CD14-positive monocyte (primary cell): ENCODE results near the gene SPATA13. TPM values are rescaled to one million over a fixed set of nuclear protein-coding genes. Genes with fewer than 3 reads are reported as not detected.

ENCODE experiments used
- DNase-seq, 3 donors: peaks; one replicate each; pipeline ENCODE4 v3.0.0-alpha.2; 2011 to 2022
- H2AFZ ChIP-seq: 2 replicates; pipeline ENCODE4 v1.6.0; 2012; ENCODE audit warnings: mild to moderate bottlenecking, low read depth, low read length, inconsistent platforms; ENCODE audit not compliant: insufficient read depth, poor library complexity, severe bottlenecking
- H3K27ac ChIP-seq, 2 donors: 1 replicate in 1 of 2; 2 replicates in 1 of 2; pipeline ENCODE4 v1.5.1; 2012 to 2013; ENCODE audit warnings: low read length in 2 of 2, control low read depth in 1 of 2, inconsistent platforms in 1 of 2, low read depth in 1 of 2, mild to moderate bottlenecking in 1 of 2
- H3K27me3 ChIP-seq, 2 donors: one replicate each; pipeline versions ENCODE4 v1.6.0 to v1.6.1; 2011 to 2013; ENCODE audit warnings: low read length in 2 of 2; ENCODE audit not compliant: control insufficient read depth in 2 of 2, insufficient read depth in 2 of 2
- H3K36me3 ChIP-seq, 2 donors: replicated peaks in 1 of 2; 1 replicate in 1 of 2; 2 replicates in 1 of 2; pipeline versions ENCODE4 v1.5.1 to v1.6.1; 2012 to 2013; ENCODE audit warnings: low read length in 2 of 2, control low read depth in 1 of 2, inconsistent platforms in 1 of 2, mild to moderate bottlenecking in 1 of 2; ENCODE audit not compliant: insufficient read depth in 2 of 2, control insufficient read depth in 1 of 2
- H3K4me1 ChIP-seq, 2 donors: 1 replicate in 1 of 2; 2 replicates in 1 of 2; pipeline versions ENCODE4 v1.5.1 to v1.6.1; 2012 to 2013; ENCODE audit warnings: low read length in 2 of 2, control low read depth in 1 of 2, inconsistent platforms in 1 of 2, mild to moderate bottlenecking in 1 of 2, moderate library complexity in 1 of 2; ENCODE audit not compliant: insufficient read depth in 2 of 2, control insufficient read depth in 1 of 2
- H3K4me2 ChIP-seq: replicated peaks from 2 replicates; pipeline ENCODE3; 2012; ENCODE audit warnings: low read length, moderate library complexity, mild to moderate bottlenecking; ENCODE audit not compliant: poor library complexity, severe bottlenecking; ENCODE audit errors: extremely low read depth
- H3K4me3 ChIP-seq, 3 experiments: fragments of 200-600 bp in 1 of 3; sonication (generic) in 1 of 3; replicated peaks in 1 of 3; 1 replicate in 2 of 3; 2 replicates in 1 of 3; pipeline ENCODE4 v1.5.1; 2011 to 2013; ENCODE audit warnings: low read length in 3 of 3, mild to moderate bottlenecking in 3 of 3, control low read depth in 2 of 3, low read depth in 2 of 3, inconsistent platforms in 1 of 3, moderate library complexity in 1 of 3
- H3K79me2 ChIP-seq: 2 replicates; pipeline ENCODE4 v1.6.0; 2012; ENCODE audit warnings: mild to moderate bottlenecking, control low read depth, inconsistent platforms, low read length, moderate library complexity; ENCODE audit not compliant: insufficient read depth
- H3K9ac ChIP-seq: 2 replicates; pipeline ENCODE4 v1.6.0; 2017; ENCODE audit warnings: low read length, mild to moderate bottlenecking; ENCODE audit not compliant: insufficient read depth, poor library complexity, severe bottlenecking
- H3K9me3 ChIP-seq, 2 donors: replicated peaks in 1 of 2; 1 replicate in 1 of 2; 2 replicates in 1 of 2; pipeline versions ENCODE4 v1.5.1 to v1.6.1; 2012 to 2013; ENCODE audit warnings: low read length in 2 of 2, control low read depth in 1 of 2; ENCODE audit not compliant: control insufficient read depth in 1 of 2, insufficient read depth in 1 of 2
- H4K20me1 ChIP-seq: 2 replicates; pipeline ENCODE4 v1.6.0; 2012; ENCODE audit warnings: mild to moderate bottlenecking, low read length, control low read depth, moderate library complexity; ENCODE audit not compliant: insufficient read depth
- H3K27ac Mint-ChIP-seq, 7 donors: one replicate each; pipeline ENCODE4 v1.8.0; 2020; ENCODE audit warnings: mild to moderate bottlenecking in 7 of 7, mixed read lengths in 7 of 7, moderate library complexity in 6 of 7, inconsistent platforms in 2 of 7
- H3K27me3 Mint-ChIP-seq, 3 donors: one replicate each; pipeline ENCODE4 v1.8.0; 2021 to 2022; ENCODE audit warnings: low read depth in 3 of 3, mild to moderate bottlenecking in 3 of 3, mixed read lengths in 3 of 3, moderate library complexity in 3 of 3, inconsistent platforms in 1 of 3
- H3K36me3 Mint-ChIP-seq, 2 donors: one replicate each; pipeline ENCODE4 v1.8.0; 2020; ENCODE audit warnings: mixed read lengths in 2 of 2, inconsistent platforms in 1 of 2, mild to moderate bottlenecking in 1 of 2
- H3K4me1 Mint-ChIP-seq: one replicate; pipeline ENCODE4 v1.8.0; 2020; ENCODE audit warnings: mild to moderate bottlenecking, mixed read lengths
- H3K4me3 Mint-ChIP-seq, 2 donors: one replicate each; pipeline ENCODE4 v1.8.0; 2020; ENCODE audit warnings: mild to moderate bottlenecking in 2 of 2, mixed read lengths in 2 of 2, moderate library complexity in 1 of 2
- H3K9me3 Mint-ChIP-seq, 7 donors: one replicate each; pipeline ENCODE4 v1.8.0; 2020 to 2022; ENCODE audit warnings: mixed read lengths in 7 of 7, mild to moderate bottlenecking in 6 of 7, moderate library complexity in 6 of 7, inconsistent platforms in 2 of 7
- WGBS: methylation state at CpG from one replicate; pipeline ENCODE4 v1.1.5; 2013; ENCODE audit warnings: missing lambda C conversion rate; ENCODE audit not compliant: insufficient coverage; 5-methylcytosine and 5-hydroxymethylcytosine counted together
- intact Hi-C, 2 donors: fragments of 100-400 bp; cut with micrococcal nuclease; formaldehyde crosslinking; loops; one replicate each; pipeline versions ENCODE4 v1.15.0 to v1.15.1; 2023
- polyA plus RNA-seq, 3 donors: library from polyadenylated mRNA; depleted of rRNA in 1 of 3; unstranded in 2 of 3; stranded (reverse) in 1 of 3; fragments of 300-500 nt in 2 of 3; fragments of >200 nt in 1 of 3; fragmentation: Illumina TruSeq in 2 of 3; gene quantifications; 1 replicate in 2 of 3; 2 replicates in 1 of 3; pipeline ENCODE4 v1.2.3, GENCODE V29; 2012 to 2021
- TF ChIP-seq, protein P1 (sequence below): fragments of 200-600 bp; IDR thresholded peaks from one replicate; pipeline ENCODE4 v1.8.0; 2022; ENCODE audit warnings: antibody characterized with exemption, mild to moderate bottlenecking

The SPATA13 gene
- polyA plus RNA-seq, 3 donors: 9.3 to 44.7 (median 11.6) TPM

GRCh38 chr13:24134757-24135156 is 25.8 kb upstream of the SPATA13 start:
- Histone ChIP-seq H3K9me3 (peaks cover 7 to 8% of the 10 kb centered on the region in 2 donors), H3K4me1 (no peaks in the 10 kb centered on the region), H3K4me2 (no peak overlapping the region), H3K36me3 (no peaks in the 10 kb centered on the region), H3K9ac (no peak overlapping the region), H3K27me3 (no peaks in the 10 kb centered on the region), H3K27ac (no peak overlapping the region), H3K79me2 (no peaks in the 10 kb centered on the region), H3K4me3 (no peak overlapping the region), H4K20me1 (no peaks in the 10 kb centered on the region), H2AFZ (no peak overlapping the region)
- Mint-ChIP-seq H3K4me3 (no peak overlapping the region), H3K27ac (no peak overlapping the region), H3K9me3 (peaks cover 3 to 14% (median 10%) of the 10 kb centered on the region in 7 donors), H3K27me3 (peaks cover 3 to 7% (median 4%) of the 10 kb centered on the region in 3 donors), H3K4me1 (no peaks in the 10 kb centered on the region), H3K36me3 (no peaks in the 10 kb centered on the region)
- DNase-seq: no peak
- 98% methylated on average over 4 of the region's 6 CpGs for WGBS
- intact Hi-C loops: no loop called here
- TF ChIP-seq, protein P1, sequence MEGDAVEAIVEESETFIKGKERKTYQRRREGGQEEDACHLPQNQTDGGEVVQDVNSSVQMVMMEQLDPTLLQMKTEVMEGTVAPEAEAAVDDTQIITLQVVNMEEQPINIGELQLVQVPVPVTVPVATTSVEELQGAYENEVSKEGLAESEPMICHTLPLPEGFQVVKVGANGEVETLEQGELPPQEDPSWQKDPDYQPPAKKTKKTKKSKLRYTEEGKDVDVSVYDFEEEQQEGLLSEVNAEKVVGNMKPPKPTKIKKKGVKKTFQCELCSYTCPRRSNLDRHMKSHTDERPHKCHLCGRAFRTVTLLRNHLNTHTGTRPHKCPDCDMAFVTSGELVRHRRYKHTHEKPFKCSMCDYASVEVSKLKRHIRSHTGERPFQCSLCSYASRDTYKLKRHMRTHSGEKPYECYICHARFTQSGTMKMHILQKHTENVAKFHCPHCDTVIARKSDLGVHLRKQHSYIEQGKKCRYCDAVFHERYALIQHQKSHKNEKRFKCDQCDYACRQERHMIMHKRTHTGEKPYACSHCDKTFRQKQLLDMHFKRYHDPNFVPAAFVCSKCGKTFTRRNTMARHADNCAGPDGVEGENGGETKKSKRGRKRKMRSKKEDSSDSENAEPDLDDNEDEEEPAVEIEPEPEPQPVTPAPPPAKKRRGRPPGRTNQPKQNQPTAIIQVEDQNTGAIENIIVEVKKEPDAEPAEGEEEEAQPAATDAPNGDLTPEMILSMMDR: no peak

DNA sequence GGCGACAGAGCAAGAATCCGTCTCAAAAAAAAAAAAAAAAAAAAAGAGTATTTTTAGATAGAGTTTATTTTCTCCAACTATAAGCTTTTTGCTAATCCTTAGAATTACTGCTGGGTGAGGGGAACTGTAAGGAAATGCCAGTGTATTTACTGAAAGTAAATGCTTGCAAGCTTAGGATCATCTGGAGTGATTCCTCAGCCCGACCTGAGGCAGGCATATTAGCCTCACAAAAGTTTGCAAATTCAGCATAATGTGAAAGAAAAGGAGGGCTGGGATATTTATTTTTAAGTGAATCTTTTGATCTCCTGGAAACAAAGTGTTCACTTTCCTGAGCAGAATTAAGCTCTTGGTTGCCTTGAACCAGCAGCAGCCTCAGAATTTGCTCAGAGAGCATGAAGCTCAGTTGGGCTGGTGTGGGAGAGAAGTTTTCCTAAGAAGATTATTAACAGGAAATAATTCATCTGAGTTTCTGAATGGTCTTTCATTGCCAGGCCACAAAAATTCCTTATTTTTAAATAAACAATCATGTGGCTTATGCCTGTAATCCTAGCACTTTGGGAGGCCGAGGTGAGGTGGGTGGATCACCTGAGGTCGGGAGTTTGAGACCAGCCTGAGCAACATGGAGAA is 24.7 kb upstream of the SPATA13 start:
- no peak overlapping the region for H3K4me2 ChIP-seq
- H3K27ac Mint-ChIP-seq: no peak overlapping the region
- DNase-seq: no peak

More for the DNA sequence above, 24.7 kb upstream of the SPATA13 start:
- intact Hi-C loops: no loop called here
- Histone ChIP-seq H3K27ac (no peak overlapping the region), H3K9ac (no peak overlapping the region), H3K4me1 (no peaks in the 10 kb centered on the region), H3K27me3 (no peaks in the 10 kb centered on the region), H3K79me2 (no peaks in the 10 kb centered on the region), H3K9me3 (peaks cover 7 to 8% of the 10 kb centered on the region in 2 donors), H4K20me1 (no peaks in the 10 kb centered on the region), H2AFZ (no peak overlapping the region), H3K4me3 (no peak overlapping the region), H3K36me3 (no peaks in the 10 kb centered on the region)
- TF ChIP-seq, protein P1: no peak
- no peaks in the 10 kb centered on the region for H3K36me3 Mint-ChIP-seq
- WGBS: 100% methylated on average over 1 of the region's 5 CpGs
- peaks cover 1 to 5% (median 2%) of the 10 kb centered on the region in 3 donors for H3K27me3 Mint-ChIP-seq
- H3K4me3 Mint-ChIP-seq: no peak overlapping the region
- H3K9me3 Mint-ChIP-seq: peaks cover 3 to 15% (median 10%) of the 10 kb centered on the region in 7 donors
- no peaks in the 10 kb centered on the region for H3K4me1 Mint-ChIP-seq
